ELF-1 (cell line): Measurements from ENCODE around the gene TAMALIN.

ENCODE experiments used
- DNase-seq: peaks from one replicate; pipeline ENCODE4 v3.0.0-alpha.2; 2016; ENCODE audit warnings: low read depth, low spot score

TAMALIN gene

DNA sequence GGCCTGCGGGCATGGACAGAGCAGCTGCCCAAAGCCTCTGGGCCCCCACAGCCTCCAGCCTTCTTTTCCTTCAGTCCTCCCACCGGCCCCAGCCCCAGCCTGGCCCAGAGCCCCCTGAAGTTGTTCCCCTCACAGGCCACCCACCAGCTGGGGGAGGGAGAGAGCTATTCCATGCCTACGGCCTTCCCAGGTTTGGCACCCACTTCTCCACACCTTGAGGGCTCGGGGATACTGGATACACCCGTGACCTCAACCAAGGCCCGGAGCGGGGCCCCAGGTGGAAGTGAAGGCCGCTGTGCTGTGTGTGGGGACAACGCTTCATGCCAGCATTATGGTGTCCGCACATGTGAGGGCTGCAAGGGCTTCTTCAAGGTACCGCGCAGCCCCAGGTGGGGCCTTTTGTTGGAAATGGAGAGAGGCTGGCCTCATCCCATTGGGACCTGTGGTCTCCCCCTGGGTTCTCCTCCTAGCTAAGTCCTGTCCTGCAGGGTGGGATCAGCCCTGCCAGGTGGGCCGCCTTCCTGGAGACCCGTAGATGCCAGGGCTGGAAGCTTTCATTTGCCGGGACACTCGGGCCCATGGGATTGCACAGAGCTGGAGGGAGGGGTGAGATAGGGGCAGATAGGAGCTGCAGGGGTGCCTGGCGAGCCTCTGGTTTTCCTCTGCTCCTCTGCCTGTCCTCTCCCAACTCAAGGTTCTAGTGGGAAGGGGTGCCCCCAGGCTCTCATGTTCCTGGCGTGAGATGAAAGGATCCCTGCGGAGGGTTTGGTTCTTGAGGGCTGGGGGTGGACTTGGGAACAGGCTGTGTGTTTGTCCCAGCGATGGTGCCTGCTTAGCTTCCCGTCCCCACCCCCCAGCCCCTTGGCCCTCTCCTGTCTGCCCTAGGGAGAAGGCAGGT is 48.3 kb downstream of the TAMALIN start:
- DNase-seq: peak; percentile 28

DNA sequence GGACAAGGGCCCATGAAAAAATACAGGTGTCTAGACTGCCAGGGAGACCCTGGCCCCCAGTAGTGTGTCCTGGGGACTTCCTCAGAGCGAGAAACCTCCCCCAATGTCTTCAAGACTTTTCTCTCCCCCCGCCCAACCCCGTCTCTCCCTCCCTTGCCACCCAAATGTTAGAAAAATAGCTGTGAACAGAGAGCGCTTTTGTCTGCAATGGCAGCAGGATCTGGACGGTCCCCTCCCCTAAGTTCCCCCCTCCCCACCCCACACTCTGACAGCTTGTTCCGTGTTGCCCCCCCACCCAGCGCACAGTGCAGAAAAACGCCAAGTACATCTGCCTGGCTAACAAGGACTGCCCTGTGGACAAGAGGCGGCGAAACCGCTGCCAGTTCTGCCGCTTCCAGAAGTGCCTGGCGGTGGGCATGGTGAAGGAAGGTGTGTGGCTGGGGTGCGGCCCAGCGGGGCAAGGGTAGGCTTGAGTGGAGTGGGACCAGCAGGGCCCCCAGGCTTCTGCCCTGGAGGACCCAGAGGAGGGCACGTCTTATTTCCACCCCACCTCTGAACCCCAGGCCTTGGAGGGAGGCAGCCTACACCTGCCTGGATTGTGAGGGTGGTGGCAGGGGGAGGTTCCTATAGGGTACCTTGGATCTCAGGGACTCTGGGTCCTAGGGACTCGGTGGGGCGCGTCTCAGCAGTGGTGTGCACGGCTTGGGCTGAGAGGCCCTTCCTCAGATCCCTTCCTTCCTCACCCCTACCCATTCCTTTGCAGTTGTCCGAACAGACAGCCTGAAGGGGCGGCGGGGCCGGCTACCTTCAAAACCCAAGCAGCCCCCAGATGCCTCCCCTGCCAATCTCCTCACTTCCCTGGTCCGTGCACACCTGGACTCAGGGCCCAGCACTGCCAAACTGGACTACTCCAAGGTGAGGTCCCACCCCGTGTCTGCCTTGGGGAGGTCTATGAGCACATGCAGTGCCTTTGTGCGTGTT is 49.3 kb downstream of the TAMALIN start:
- DNase-seq: no peak

DNA sequence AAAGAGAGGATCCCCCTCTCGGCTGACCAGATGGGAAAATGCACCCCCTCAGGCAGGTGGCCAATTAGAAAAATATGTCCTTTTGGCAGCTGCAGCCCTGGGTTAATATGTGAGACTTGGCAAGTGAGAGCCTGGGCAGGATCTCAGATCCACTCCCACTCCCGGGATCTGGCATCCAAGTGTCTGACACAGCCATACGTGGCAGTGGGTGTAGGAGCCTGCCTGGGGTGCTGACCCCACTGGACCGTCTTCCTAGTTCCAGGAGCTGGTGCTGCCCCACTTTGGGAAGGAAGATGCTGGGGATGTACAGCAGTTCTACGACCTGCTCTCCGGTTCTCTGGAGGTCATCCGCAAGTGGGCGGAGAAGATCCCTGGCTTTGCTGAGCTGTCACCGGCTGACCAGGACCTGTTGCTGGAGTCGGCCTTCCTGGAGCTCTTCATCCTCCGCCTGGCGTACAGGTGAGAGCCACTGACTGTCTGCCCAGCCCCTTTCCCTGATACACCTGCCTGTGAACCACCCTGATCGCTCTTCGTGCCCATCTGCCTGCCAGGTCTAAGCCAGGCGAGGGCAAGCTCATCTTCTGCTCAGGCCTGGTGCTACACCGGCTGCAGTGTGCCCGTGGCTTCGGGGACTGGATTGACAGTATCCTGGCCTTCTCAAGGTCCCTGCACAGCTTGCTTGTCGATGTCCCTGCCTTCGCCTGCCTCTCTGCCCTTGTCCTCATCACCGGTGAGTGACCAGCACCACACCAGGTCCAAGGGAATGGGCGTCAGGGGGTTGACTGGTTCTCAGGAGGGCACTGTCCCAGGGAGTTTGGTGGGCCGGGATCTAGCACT is 50.3 kb downstream of the TAMALIN start:
- no peak for DNase-seq

DNA sequence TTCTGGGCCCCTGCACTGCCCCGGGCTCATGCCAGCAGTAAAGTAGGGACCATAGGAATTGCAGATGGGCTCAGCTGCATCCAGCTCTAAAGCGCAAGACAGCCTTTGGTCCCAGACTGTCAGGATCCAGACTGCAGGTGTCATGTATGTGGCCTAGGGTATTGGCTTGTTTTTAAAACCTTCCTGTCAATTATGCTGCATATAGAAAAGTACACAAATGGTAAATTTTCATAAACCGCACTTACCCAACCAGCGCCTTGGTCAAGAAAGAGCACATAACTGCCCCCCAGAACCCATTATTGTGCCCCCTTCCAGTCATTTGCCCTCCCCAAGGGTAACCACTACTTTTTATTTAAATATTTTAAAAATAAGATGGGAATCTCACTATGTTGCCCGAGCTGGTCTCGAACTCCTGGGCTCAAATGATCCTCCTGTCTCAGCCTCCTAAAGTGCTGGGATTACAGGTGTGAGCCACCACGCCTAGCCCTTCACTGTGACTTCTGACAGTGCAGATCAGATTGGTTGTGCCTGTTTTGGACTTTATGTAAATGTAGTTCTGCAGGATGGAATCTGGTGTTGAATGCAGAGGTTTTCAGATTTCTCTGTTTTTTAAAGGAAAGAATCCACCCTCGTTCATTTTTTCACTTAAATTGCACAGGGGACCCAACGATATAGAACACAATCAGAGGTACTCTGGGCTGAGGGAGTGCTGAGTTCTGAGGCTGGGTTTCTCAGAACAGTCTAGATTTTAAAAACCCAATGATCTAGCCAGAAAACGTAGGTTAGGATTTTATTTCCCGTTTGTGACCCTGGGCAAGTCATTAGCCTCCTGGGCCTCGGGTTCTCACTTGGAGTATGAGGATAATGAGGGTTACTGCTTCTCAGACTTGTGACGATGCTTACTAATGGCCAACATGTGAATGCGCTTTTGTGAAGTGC is 51.2 kb downstream of the TAMALIN start:
- DNase-seq: no peak

DNA sequence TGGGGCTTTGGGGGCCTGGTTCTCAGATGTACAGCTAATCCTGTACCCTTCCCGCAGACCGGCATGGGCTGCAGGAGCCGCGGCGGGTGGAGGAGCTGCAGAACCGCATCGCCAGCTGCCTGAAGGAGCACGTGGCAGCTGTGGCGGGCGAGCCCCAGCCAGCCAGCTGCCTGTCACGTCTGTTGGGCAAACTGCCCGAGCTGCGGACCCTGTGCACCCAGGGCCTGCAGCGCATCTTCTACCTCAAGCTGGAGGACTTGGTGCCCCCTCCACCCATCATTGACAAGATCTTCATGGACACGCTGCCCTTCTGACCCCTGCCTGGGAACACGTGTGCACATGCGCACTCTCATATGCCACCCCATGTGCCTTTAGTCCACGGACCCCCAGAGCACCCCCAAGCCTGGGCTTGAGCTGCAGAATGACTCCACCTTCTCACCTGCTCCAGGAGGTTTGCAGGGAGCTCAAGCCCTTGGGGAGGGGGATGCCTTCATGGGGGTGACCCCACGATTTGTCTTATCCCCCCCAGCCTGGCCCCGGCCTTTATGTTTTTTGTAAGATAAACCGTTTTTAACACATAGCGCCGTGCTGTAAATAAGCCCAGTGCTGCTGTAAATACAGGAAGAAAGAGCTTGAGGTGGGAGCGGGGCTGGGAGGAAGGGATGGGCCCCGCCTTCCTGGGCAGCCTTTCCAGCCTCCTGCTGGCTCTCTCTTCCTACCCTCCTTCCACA is 52.0 kb downstream of the TAMALIN start:
- DNase-seq: no peak

DNA sequence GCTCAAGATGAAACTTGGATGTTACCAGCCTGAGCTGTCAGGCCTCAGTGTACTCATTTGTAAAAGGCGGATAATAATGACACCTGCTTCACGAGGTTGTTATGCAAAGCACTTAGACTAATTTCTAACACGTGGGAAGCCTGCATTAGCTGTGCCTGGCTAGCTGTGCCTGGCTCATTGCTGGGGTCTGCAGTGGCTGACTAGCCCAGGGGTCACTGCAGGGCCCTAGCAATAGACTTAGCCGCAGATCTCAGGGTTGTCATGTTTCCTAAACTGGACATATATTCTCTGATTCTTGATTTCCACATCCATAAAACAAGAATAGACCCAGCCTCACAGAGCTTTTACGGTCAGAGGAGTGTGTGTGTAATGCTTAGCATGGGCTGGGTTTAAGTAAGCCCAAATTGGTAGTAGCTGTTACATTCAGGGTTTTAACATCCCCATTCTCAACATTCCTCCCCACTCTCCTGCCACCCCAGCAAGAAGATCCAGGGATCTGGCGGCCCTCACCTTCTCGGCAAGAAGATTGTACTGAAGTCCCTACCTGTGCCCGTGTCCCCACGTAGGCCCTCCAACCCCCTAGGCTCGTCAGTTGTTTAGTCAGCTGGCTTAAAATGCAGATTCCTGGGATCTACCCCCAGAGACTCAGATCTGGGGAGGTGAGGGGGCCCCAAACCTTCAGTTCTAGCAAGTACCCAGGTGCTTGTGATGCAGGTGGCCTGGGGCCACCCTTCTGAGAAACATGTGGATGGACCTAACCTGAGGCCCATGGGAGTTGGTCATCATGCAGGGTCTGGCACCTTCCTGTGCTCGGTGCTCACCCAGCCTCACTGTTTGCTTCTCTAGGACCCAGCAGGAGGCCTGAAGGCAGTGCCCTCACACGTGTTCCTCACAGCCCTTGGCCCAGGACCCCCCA is 53.1 kb downstream of the TAMALIN start:
- DNase-seq: no peak

DNA sequence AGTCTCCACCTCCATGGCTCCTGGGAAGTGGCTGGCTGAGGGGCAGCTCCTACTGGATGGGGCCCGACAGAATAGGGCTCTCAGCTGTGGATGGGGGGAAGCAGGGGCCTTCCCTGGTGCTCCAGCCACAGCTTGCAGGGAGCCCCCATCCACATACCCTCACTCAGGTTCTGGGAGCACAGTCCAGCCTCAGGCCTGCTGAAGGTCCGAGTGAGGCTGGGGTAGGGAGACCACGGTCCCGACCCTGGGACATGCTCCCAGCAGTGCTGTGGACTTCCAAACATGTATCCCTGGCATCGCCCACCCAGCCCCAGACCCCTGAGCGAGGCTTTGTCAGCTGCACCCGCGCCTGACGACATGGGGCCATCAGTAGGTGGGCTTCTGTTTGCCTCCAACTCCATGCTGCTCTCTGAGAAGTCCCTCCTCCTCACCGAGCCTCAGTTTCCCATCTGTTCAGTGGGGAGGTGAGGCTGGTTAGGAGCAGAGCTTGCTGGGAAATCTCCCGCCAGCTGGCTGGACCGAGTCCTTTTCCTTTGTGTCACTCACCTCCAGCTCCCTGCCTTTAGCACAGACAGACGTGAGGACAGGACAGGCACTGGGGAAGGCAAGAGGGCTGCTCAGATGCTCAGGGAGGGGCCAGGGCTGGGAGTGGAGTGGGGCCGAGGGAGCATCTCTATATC is 53.9 kb downstream of the TAMALIN start:
- DNase-seq: no peak

DNA sequence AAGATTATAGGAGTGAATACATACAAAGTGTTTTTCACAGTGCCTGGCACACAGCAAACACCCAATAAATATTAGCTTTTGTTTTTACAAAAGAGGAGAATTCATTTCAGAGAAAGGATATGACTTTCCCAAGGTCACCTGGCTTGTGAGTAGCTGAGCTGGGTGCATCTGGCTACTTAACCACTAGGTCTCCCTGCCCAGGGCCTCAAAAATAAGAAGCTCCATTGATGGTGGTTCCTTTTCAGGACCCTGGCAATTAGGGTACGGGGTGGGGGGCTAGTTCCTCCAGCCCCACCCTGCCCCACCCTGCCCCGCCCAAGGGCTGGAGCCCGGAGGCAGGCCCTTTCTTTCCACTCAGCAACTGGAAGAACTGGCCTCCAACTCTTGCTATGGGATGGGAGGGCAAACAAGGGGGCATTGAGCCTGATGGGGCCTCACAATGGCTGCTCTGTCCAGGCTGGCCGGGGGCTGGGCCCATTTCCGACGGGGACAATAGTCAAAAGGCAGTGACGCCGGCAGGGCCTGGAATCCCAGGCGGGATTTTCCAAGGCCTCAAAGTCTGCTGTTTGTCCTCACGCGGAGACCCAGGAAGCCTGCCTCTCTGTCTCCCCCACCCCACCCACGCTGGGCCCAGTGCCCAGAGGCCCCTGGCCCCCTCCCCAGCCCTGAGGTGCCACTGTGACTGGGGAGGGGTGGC is 54.9 kb downstream of the TAMALIN start:
- DNase-seq: no peak

DNA sequence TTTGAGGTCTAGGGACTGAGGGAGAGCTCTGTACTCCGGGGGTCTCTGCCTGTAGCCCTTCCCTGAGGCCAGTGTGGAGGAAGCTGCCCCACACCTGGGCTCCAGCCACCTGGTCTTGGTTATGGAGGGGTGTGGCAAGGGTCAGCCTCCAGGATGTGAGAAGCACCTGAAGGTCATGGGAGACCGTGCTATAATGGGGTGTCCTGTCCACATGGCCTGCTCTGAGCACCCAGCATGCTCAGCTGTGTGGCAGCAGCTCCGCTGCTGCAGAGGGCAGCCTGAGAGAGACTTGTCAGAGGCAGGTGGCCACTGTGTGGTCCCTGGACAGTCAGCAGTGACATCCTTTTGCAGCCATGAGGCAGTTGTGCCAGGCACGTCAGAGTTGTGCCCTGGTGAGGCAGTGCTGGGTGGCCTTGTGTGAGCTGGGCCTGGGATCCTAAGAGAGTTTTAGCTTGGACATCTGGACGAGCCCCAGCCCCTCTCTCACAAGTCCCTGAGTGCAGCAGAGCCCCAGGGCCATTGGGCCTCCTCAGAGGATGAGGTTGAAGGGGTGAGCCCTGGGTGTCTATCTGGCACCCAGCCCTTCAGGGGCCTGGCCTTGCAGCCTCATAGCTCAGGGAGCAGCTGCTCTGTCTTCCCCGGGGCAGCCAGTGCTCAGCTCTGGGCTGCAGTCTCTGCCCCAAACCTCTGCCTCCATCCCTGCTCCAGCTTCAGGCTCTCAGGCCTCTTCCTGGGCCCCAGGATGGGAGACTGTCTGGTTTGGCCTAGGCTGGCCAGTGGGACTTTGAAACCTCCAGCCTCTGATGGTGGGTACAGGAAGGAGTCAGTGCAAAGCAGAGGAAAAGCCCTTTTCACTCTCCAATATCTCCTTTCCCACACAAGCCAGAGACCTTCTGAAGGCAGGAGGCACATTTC is 55.7 kb downstream of the TAMALIN start:
- DNase-seq: no peak

DNA sequence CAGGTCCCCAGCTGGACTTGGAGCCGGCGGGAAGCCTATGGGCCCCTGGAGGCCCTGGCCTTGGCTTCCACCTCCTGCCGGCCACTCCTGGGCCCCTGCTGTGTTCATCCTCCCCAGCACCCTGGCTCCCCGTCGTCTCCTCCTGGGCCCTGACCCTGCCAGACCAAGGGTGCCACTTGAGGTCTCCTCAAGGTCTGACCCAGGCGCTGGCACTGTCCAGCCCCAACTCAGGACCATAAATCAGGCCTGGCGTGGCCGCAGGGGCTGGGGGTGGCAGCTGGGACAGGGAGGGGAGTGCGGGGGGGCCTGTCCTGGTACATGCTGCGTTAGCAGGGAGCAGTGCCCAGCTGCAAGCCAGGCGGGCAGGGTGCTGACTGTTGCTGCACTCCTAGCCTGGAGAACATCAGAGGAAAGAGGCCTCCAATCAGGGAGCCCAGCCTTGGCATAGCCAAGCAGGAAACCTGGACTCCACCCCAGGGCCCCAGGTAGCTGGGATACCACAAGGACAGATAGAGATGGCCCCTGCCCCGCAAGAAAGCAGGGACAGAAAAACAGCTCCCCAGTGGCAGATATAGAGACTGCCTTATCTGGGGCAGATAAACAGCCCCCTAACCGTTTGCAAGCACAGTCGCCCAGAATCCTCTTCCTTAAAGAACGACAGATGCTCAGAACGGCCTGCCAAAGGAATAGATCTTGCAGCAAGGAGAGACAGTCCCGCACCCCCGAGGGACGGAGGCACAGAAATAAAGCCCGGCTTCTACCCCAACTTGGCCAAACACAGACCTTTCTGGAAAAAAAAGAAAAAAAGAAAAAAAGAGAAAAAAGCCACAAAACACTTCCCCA is 56.6 kb downstream of the TAMALIN start:
- no peak for DNase-seq

DNA sequence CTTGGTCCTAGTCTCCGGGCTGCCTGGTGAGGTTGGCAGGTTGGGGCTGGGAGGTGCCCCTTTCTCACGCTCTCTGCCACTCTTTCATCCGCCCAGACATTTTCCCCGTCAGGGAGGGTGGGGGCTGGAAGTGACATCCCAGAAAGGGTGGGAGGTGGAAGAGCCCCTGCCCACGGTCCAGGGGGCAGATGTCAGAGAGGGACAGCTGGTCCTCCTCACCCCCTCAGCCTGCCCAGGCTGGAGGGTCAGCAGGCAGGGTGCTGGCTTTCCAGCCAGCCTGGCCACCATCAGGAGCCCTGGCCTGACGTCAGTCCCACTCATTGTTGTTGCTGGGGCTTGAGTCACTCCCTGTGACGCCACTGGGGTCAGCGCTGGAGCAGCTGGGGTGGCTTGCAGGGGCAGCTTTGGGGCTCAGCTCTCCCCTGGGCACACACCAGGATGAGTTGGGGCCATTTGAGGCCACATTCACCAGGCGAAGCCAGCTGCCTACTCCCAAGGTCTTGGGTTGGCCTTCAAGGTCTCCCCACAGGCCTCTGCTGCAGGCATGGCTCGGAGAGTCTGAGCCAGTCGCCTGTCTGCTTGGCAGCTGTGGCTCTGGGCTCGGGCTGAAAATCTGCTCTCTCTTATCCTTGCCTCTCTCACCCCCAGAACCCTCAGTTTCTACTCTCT is 57.4 kb downstream of the TAMALIN start:
- DNase-seq: no peak
